Upper lobe of right lung (tissue), 1 donor: ENCODE data around the gene AKT3. TPM values are rescaled to one million over a fixed set of nuclear protein-coding genes. Genes with fewer than 3 reads are reported as not detected.

Source experiments
- ATAC-seq: fragments of 200-7000 bp; cut with Tn5 transposase; one replicate; pipeline ENCODE4 v1.9.1; 2020; ENCODE audit warnings: mild to moderate bottlenecking, moderate library complexity
- DNase-seq: peaks from one replicate; pipeline ENCODE4 v3.0.0-alpha.2; 2020
- H3K27ac ChIP-seq: fragments of 200-600 bp; one replicate; pipeline ENCODE4 v1.8.0; 2022
- H3K27me3 ChIP-seq: fragments of 200-600 bp; one replicate; pipeline ENCODE4 v1.8.0; 2022; ENCODE audit warnings: mild to moderate bottlenecking
- H3K36me3 ChIP-seq: fragments of 200-600 bp; one replicate; pipeline ENCODE4 v1.8.0; 2022
- H3K4me1 ChIP-seq: fragments of 200-600 bp; one replicate; pipeline ENCODE4 v1.8.0; 2022
- H3K4me3 ChIP-seq: fragments of 200-600 bp; one replicate; pipeline ENCODE4 v1.8.0; 2022; ENCODE audit warnings: mild to moderate bottlenecking
- H3K9me3 ChIP-seq: fragments of 200-600 bp; one replicate; pipeline ENCODE4 v1.8.0; 2022
- CTCF ChIP-seq: fragments of 200-600 bp; IDR thresholded peaks from one replicate; pipeline ENCODE4 v1.8.0; 2022; ENCODE audit warnings: antibody characterized with exemption
- intact Hi-C: fragments of 100-400 bp; cut with DNase I; formaldehyde crosslinking; loops from one replicate; pipeline ENCODE4 v1.11.0; 2022
- total RNA-seq: library from RNA; stranded (reverse); fragmentation: NEBNext Ultra II Directional; extraction: Animal tissue kit (Norgen Biotek cat#: 25700); gene quantifications from one replicate; pipeline ENCODE4 v1.2.1, GENCODE V29; 2021
- donor health status: DM: no; HTN: yes; CAD: no; lungs with severe emphysema.

The AKT3 gene
- total RNA-seq, 1 donor from 2014 or later = 64.6 TPM

DNA sequence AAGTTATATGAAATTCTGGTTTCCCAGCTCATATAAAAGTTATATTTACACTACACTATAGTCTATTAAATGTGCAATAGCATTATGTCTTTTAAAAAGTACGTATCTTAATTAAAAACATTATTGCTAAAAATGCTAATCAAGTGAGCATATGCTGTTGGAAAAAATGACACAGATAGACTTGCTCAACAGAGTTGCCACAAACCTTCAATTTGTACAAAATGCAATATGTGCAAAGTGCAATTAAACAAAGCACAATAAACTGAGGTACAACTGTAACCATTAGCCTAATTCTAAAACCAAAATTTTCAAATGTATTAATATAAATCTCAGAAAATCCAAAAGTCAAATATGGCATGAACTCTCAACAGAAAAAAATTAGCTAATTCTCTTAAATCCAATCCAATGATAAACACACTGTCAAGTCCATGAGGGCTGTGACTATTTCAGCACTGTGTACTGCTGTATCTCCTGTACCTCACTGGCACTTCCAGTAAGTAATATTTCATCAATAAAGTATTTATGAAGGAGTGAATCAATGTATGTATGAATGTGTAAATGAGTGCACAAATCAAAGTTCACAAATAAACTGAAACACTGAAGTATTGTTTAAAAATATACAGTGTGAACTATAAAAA is 116.3 kb downstream of the AKT3 start:
- no peak for ATAC-seq
- Histone ChIP-seq H3K4me1 (no peaks in the 10 kb centered on the region), H3K36me3 (no peaks in the 10 kb centered on the region), H3K4me3 (no peak overlapping the region), H3K9me3 (no peaks in the 10 kb centered on the region), H3K27me3 (no peaks in the 10 kb centered on the region), H3K27ac (no peak overlapping the region)
- intact Hi-C loops = no loop called here
- no peak for TF ChIP-seq CTCF
- DNase-seq = no peak

DNA sequence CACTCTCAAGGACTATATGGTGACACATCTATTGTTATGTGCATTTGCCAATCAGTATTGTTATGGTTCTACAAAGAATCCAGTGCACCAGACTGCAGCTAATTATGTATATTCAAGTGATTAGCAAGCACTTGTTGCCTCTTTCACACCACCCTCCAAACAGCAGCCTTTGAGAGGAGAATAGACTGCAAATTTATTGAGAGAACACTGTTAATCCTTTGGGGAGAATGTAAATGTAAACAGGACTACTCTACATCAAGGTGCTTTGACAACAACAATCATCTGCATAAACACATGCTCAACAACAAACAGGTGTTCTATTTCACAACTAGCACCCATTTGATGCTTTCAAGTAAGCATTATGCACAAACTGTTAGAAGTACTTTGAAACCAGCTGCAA is 117.4 kb downstream of the AKT3 start:
- no peak for ATAC-seq
- H3K4me3 ChIP-seq = no peak overlapping the region
- no peaks in the 10 kb centered on the region for H3K36me3 ChIP-seq
- H3K27me3 ChIP-seq = no peaks in the 10 kb centered on the region
- peaks cover 6% of the 10 kb centered on the region for H3K4me1 ChIP-seq
- no peaks in the 10 kb centered on the region for H3K9me3 ChIP-seq
- no peak for TF ChIP-seq CTCF
- no peak overlapping the region for H3K27ac ChIP-seq
- DNase-seq = no peak
- intact Hi-C loops = no loop called here

GRCh38 chr1:243731974-243732625 is 117.9 kb downstream of the AKT3 start:
- intact Hi-C loops = no loop called here

DNA sequence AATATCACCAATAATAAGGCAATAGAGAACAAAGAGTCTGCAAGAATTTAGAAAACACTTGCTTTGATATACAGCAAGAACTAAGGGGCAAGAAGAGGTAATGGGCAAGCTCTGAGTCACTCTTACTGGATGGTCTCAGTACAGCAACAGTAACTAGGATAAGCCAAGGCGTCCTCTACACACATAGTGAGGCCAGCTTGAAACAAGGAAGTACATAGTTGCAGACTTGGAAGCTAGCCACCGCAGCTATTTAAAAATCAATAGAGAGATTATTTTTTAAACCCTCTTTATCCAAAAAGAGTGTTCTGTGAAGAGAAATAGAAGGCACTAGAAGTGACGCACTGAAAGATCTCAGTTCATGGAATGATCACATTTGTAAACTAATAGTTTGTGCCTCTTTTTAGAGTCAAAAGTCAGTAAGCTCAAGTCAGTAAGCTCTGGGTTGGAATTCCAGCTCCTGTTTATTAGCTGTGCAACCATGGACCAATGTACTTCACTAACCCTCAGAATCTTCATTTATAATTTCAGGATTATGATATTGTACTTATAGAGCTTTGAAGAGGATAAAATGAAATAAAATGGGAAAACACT is 118.6 kb downstream of the AKT3 start:
- Histone ChIP-seq H3K27me3 (no peaks in the 10 kb centered on the region), H3K27ac (peak overlapping the region; percentile 32), H3K9me3 (no peaks in the 10 kb centered on the region), H3K4me3 (no peak overlapping the region), H3K36me3 (no peaks in the 10 kb centered on the region), H3K4me1 (peaks cover 6% of the 10 kb centered on the region)
- peak; percentile 88 for ATAC-seq
- no peak for DNase-seq
- no peak for TF ChIP-seq CTCF
- intact Hi-C loops = no loop called here

More at GRCh38 chr1:243731974-243732625, 117.9 kb downstream of the AKT3 start:
- H3K4me3 ChIP-seq = no peak overlapping the region
- peaks cover 6% of the 10 kb centered on the region for H3K4me1 ChIP-seq
- H3K27ac ChIP-seq = no peak overlapping the region
- TF ChIP-seq CTCF = no peak
- no peaks in the 10 kb centered on the region for H3K27me3 ChIP-seq
- no peaks in the 10 kb centered on the region for H3K36me3 ChIP-seq
- no peak for DNase-seq
- ATAC-seq = peak; percentile 70
- no peaks in the 10 kb centered on the region for H3K9me3 ChIP-seq

DNA sequence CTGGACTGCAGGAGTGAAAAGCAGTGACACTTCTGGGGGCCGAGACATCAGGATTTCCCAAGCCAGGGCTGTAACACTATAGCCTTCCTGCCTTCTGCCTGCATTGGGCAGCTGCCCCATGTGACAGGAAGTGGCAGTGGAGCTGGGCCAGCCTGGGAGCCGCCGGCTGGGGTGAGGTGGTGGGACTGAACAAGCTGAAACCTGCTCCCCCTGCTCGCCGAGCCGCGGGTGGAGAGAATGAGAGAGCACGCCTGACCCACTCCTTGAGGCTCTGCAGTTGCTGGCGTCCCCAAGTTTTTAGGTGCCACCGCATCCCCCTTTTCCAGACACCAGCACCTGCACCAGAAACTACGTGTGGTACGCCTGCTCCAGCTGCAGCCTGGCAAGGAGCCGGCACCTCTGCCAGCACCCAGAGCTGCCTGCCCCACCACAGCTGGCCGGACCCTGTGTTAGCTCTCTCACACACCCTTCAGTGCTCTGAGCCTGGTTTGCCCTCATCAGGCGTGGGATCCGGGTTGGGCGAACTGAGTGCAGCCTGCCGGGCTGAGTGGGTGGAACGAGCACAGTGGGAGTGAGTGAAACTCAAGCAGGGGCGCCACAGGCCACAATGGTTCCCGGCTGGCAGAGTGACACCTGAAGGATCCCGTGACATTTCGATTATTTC is 119.4 kb downstream of the AKT3 start:
- peaks cover 6% of the 10 kb centered on the region for H3K4me1 ChIP-seq
- H3K27ac ChIP-seq = peak overlapping the region; percentile 32
- ATAC-seq = peak; percentile 49
- no peak overlapping the region for H3K4me3 ChIP-seq
- no peaks in the 10 kb centered on the region for H3K9me3 ChIP-seq
- no peaks in the 10 kb centered on the region for H3K27me3 ChIP-seq
- no peak for TF ChIP-seq CTCF
- H3K36me3 ChIP-seq = no peaks in the 10 kb centered on the region
- DNase-seq = peak; percentile 65
- intact Hi-C loops = no loop called here
